Uterus (tissue), 4 donors: ENCODE measurements around the gene CREB3L1. TPM values are rescaled to one million over a fixed set of nuclear protein-coding genes. Genes with fewer than 3 reads are reported as not detected.

Source experiments
- DNase-seq, 2 donors: peaks; one replicate each; pipeline ENCODE4 v3.0.0-alpha.2; 2019 to 2020
- H3K27ac ChIP-seq, 2 donors: fragments of 200-600 bp; sonication (generic); 1 replicate in 1 of 2; 2 replicates in 1 of 2; pipeline ENCODE4 v1.5.1; 2016 to 2018
- H3K27me3 ChIP-seq, 2 donors: fragments of 200-600 bp; sonication (generic); one replicate each; pipeline ENCODE4 v1.5.1; 2018 to 2019; ENCODE audit warnings: control low read depth in 1 of 2
- H3K36me3 ChIP-seq, 2 donors: fragments of 200-600 bp; sonication (generic); one replicate each; pipeline ENCODE4 v1.5.1; 2019; ENCODE audit warnings: control low read depth in 1 of 2
- H3K4me1 ChIP-seq, 2 donors: fragments of 200-600 bp; sonication (generic); one replicate each; pipeline ENCODE4 v1.5.1; 2018 to 2019; ENCODE audit warnings: control low read depth in 1 of 2
- H3K4me3 ChIP-seq, 2 donors: fragments of 200-600 bp; sonication (generic); 1 replicate in 1 of 2; 2 replicates in 1 of 2; pipeline ENCODE4 v1.5.1; 2018 to 2019; ENCODE audit warnings: mild to moderate bottlenecking in 1 of 2
- H3K9me3 ChIP-seq, 2 donors: fragments of 200-600 bp; sonication (generic); one replicate each; pipeline ENCODE4 v1.5.1; 2019; ENCODE audit warnings: control low read depth in 1 of 2
- CTCF ChIP-seq, 4 experiments: fragments of 200-600 bp in 2 of 4; fragments of 450-650 bp in 2 of 4; sonication (generic) in 2 of 4; IDR thresholded peaks; one replicate each; pipeline ENCODE4 v1.5.1; 2016 to 2019; ENCODE audit warnings: antibody characterized with exemption in 4 of 4, mild to moderate bottlenecking in 2 of 4, moderate library complexity in 1 of 4
- POLR2A ChIP-seq, 2 donors: fragments of 450-650 bp; IDR thresholded peaks; one replicate each; pipeline ENCODE4 v1.6.1; 2016; ENCODE audit warnings: antibody characterized with exemption in 2 of 2, mild to moderate bottlenecking in 1 of 2, moderate library complexity in 1 of 2
- intact Hi-C: fragments of 100-400 bp; cut with DNase I; formaldehyde crosslinking; loops from one replicate; pipeline ENCODE4 v1.15.1; 2023; ENCODE audit warnings: low total_unique reads
- total RNA-seq, 4 donors: library from RNA; depleted of rRNA in 3 of 4; stranded (reverse); fragments of >200 nt in 3 of 4; gene quantifications; one replicate each; pipeline versions ENCODE4 v1.1.0 to v1.2.4, GENCODE V29; 2014 to 2023
- donor health status: DM: yes; HTN: yes; CAD: no.

CREB3L1 gene
- total RNA-seq, 4 donors from 2014 or later, result 2.0 to 20.8 (median 14.8) TPM; not detected in 1

GRCh38 chr11:46332093-46332567, 54.7 kb downstream of the CREB3L1 start:
- no peak overlapping the region for H3K27ac ChIP-seq
- intact Hi-C loops, result no loop called here
- no peaks in the 10 kb centered on the region for H3K36me3 ChIP-seq
- TF ChIP-seq POLR2A (IDR thresholded peaks at IDR 0.05), result no peak
- no peak for TF ChIP-seq CTCF (IDR thresholded peaks at IDR 0.05)
- no peak for DNase-seq
- H3K4me3 ChIP-seq, result no peak overlapping the region
- H3K4me1 ChIP-seq, result peaks cover 0 to 19% of the 10 kb centered on the region in 2 donors
- no peaks in the 10 kb centered on the region for H3K9me3 ChIP-seq
- H3K27me3 ChIP-seq, result peaks cover 3 to 14% of the 10 kb centered on the region in 2 donors

DNA sequence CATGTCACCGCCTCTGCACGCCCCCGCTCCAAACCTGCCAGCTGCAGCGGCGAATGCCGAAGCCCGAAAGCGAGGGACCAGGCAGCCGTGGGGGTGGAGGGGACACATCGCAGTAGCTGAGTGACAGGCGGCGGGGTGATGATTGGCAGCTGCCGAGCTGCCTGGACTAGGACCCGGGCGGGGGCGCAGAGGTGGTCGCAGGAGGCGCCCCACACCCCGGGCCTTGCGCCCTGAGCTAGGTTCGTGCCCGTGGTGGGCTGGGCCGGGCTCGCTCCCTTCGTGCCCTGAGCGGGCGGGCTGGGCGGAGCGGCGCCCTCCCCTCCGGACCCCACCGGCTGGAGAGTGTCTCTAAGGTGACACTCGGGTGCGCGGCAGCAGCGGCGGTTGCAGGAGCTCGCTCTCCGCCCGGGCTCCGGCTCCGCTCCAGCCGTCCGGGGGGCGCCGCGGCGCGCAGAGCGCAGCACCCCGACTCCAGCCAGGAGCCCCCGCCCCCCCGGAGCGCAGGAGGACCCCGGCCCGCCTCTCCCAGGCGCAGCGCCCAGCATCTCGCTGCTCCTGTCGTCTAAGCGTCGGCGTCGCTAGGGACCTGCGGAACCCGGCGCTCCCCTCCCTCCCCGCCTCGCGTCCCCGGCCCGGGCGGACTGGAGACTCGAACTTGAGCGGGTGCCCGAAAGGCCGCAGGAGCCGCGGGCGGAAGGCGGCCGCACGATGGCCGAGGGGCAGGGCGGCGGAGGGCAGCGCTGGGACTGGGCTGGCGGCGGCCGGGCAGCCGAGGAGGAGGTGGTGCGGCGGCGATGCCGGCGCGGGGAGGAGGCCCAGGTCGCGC, 55.3 kb downstream of the CREB3L1 start:
- Histone ChIP-seq H3K4me1 (peaks cover 0 to 19% of the 10 kb centered on the region in 2 donors), H3K9me3 (no peaks in the 10 kb centered on the region), H3K36me3 (no peaks in the 10 kb centered on the region), H3K4me3 (peak overlapping the region in 1 of 2 donors; percentile 22), H3K27me3 (peaks cover 3 to 14% of the 10 kb centered on the region in 2 donors), H3K27ac (no peak overlapping the region)
- no peak for DNase-seq
- intact Hi-C loops, result no loop called here
- no peak for TF ChIP-seq POLR2A (IDR thresholded peaks at IDR 0.05)

DNA sequence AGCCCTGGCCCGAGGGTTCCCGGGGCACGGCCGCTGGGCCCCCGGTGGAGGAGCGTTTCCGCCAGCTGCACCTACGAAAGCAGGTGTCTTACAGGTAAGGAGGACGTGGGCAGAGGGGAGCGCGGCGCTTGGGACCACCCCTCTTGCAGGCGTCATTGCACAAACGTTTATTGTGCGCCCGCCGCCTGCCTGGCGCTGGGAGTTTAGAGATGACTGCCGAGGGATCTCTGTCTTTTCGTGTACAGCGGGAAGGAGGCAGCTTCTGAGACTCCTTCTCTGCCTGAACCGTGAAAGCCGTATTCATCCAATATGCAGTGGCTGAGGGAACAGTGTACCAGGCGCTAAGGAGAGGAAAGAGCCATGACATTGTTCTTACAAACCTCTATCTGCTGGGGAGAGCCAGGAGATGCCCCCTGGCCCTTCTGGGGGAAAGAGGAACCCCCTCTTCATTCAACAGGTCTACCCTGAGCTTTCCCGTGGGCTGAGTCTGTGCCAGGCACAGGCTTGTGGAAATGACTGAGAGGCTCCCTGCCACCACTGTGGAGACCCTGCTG, 56.0 kb downstream of the CREB3L1 start:
- Histone ChIP-seq H3K4me1 (peaks cover 0 to 19% of the 10 kb centered on the region in 2 donors), H3K9me3 (no peaks in the 10 kb centered on the region), H3K27ac (no peak overlapping the region), H3K36me3 (no peaks in the 10 kb centered on the region), H3K27me3 (peaks cover 3 to 14% of the 10 kb centered on the region in 2 donors), H3K4me3 (no peak overlapping the region)
- no peak for TF ChIP-seq CTCF (IDR thresholded peaks at IDR 0.05)
- TF ChIP-seq POLR2A (IDR thresholded peaks at IDR 0.05), result no peak
- intact Hi-C loops, result no loop called here
- DNase-seq, result no peak

DNA sequence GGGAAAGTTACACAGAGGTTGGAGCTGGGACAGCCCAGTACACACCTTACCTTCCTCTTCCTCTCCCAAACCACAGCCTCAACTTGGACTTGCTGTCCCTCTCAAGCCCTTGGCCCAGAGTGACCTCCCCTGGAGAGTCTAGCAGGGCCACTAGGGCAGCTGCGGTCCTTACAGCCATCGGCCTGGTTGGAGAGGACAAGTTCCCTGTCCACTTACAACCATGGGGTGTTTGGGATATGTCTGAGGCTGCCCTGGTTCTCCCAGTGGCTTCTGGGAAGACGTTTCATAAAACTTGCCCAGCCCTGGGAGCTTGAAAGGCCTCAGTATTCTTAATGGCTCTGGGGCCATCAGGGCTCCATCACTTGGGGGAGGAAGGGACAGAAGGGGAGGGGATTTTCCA, 56.7 kb downstream of the CREB3L1 start:
- Histone ChIP-seq H3K4me3 (no peak overlapping the region), H3K36me3 (no peaks in the 10 kb centered on the region), H3K27ac (no peak overlapping the region), H3K27me3 (peaks cover 3 to 14% of the 10 kb centered on the region in 2 donors), H3K9me3 (no peaks in the 10 kb centered on the region), H3K4me1 (peaks cover 0 to 19% of the 10 kb centered on the region in 2 donors)
- intact Hi-C loops, result no loop called here
- no peak for DNase-seq
- TF ChIP-seq POLR2A (IDR thresholded peaks at IDR 0.05), result no peak

GRCh38 chr11:46335271-46335670, 57.8 kb downstream of the CREB3L1 start:
- peaks cover 0 to 19% of the 10 kb centered on the region in 2 donors for H3K4me1 ChIP-seq
- no peak for DNase-seq
- peaks cover 3 to 14% of the 10 kb centered on the region in 2 donors for H3K27me3 ChIP-seq
- no peaks in the 10 kb centered on the region for H3K36me3 ChIP-seq
- intact Hi-C loops, result no loop called here
- H3K27ac ChIP-seq, result no peak overlapping the region
- no peak for TF ChIP-seq CTCF (IDR thresholded peaks at IDR 0.05)
- H3K4me3 ChIP-seq, result no peak overlapping the region
- no peaks in the 10 kb centered on the region for H3K9me3 ChIP-seq

DNA sequence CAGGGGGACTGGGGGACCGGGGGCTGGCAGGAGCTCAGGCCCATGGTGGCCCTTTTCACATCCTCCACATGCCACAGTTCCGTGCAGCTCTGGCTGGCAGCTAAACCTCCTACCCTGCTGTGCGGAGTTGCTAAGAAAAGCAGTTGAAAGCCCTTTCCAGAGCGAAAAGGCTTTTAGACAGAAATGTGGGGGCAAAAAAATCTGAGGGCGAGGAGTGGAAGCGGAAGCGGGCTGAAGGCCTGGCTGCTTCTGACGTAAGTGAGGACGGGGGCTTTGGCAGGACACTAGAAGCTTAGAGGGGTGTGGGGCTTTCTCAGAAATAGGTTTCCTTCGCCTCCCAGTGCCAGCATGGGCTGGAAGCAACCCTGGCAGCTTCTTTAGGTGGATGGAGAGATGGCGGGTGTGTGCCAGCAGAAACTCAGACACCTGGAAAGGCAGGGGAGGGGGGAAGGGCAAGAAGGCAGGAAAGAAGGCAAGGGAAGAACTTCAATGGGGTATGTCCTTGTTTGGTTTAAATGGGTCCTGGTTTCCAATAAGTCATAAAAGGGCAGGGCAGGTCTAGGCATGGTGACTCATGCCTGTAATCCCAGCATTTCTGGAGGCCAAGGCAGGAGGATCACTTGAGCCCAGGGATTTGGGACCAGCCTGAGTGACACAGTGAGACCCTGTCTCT, 58.6 kb downstream of the CREB3L1 start:
- no peak overlapping the region for H3K27ac ChIP-seq
- TF ChIP-seq POLR2A (IDR thresholded peaks at IDR 0.05) (no peak), CTCF (IDR thresholded peaks at IDR 0.05) (no peak)
- peaks cover 3 to 14% of the 10 kb centered on the region in 2 donors for H3K27me3 ChIP-seq
- H3K4me1 ChIP-seq, result peaks cover 0 to 13% of the 10 kb centered on the region in 2 donors
- H3K9me3 ChIP-seq, result no peaks in the 10 kb centered on the region
- no peak for DNase-seq
- no peak overlapping the region for H3K4me3 ChIP-seq
- intact Hi-C loops, result no loop called here
- no peaks in the 10 kb centered on the region for H3K36me3 ChIP-seq
